NOMO-1 treated with dmso at 0.1 percent for 144 hours (cell line): Measurements from ENCODE around the gene DBN1.

Source experiments
- DNase-seq: peaks from one replicate; lab custom pipeline; 2025; ENCODE audit not compliant: unreplicated experiment; lab: John Stamatoyannopoulos, UW

DBN1 gene

GRCh38 chr5:177445052-177445916 lies 28.1 kb downstream of the DBN1 start:
- peak; percentile 11 for DNase-seq

- no peak for DNase-seq
These were observed 29.1 kb downstream of the DBN1 start for GRCh38 chr5:177444106-177445051.

GRCh38 chr5:177443144-177443983 lies 30.1 kb downstream of the DBN1 start:
- DNase-seq: no peak

GRCh38 chr5:177442066-177442826 lies 31.2 kb downstream of the DBN1 start:
- no peak for DNase-seq

DNA sequence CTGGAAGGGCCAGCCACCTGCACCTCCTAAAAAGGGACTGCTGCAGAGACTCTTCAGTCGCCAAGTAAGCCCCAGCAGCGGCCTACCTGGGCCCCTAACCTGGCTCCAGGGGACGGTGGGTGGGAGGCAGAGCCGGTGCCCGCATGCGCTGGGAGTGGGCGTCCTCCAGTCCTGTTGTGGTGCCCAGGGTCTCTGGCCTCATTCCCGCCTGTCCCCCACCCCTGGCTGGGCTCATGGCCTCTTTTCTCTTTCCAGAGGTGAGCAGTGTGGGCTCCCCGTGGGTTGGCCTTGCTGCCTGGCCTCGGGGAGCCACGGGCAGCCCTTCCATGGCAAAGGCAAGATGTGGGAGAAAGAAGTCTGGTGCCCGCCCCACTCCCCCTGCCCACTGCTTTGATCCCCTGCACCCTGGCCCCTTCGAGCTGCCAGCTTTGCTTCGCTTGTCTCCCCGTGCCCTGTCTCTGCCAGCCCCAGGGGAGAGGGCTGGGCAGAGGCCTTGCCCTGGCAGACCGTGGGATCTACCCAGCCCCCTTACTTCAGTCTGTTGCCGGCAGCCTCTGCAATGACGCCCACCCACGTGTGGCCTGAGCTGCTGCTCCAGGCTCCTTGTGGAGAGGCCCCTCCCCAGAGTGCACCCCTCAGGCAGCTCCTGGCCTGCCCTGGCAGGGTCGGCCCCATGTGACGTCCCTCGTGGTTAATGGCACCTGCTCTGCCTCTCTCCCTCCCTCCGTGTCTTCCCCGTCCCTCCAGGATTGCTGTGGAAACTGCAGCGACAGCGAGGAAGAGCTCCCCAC lies 32.2 kb downstream of the DBN1 start:
- DNase-seq: no peak

GRCh38 chr5:177440211-177440989 lies 33.0 kb downstream of the DBN1 start:
- no peak for DNase-seq

- DNase-seq: no peak
These were observed 33.8 kb downstream of the DBN1 start for GRCh38 chr5:177439518-177440053.

GRCh38 chr5:177438468-177438867 lies 35.0 kb downstream of the DBN1 start:
- no peak for DNase-seq

GRCh38 chr5:177437623-177438022 lies 35.8 kb downstream of the DBN1 start:
- no peak for DNase-seq

DNA sequence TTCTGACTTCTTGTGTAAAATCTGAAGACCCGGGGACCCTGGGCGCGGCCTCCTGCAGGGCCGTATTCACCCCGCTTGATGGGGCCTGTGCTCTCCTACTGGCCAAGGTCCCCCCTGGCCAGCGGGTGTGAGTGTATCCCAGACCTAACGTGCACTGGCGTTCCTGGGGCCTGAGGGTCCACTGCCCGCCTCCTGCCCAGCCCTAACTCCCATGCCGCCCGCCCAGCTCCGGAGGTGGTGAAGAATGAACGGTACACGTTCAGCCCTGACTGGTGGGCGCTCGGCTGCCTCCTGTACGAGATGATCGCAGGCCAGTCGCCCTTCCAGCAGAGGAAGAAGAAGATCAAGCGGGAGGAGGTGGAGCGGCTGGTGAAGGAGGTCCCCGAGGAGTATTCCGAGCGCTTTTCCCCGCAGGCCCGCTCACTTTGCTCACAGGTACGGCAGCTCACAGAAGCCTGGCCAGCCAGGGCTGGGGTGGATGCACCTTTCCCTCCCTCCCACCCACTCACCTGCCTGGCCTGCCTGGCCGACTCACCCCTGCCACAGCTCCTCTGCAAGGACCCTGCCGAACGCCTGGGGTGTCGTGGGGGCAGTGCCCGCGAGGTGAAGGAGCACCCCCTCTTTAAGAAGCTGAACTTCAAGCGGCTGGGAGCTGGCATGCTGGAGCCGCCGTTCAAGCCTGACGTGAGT lies 37.4 kb downstream of the DBN1 start:
- no peak for DNase-seq

DNA sequence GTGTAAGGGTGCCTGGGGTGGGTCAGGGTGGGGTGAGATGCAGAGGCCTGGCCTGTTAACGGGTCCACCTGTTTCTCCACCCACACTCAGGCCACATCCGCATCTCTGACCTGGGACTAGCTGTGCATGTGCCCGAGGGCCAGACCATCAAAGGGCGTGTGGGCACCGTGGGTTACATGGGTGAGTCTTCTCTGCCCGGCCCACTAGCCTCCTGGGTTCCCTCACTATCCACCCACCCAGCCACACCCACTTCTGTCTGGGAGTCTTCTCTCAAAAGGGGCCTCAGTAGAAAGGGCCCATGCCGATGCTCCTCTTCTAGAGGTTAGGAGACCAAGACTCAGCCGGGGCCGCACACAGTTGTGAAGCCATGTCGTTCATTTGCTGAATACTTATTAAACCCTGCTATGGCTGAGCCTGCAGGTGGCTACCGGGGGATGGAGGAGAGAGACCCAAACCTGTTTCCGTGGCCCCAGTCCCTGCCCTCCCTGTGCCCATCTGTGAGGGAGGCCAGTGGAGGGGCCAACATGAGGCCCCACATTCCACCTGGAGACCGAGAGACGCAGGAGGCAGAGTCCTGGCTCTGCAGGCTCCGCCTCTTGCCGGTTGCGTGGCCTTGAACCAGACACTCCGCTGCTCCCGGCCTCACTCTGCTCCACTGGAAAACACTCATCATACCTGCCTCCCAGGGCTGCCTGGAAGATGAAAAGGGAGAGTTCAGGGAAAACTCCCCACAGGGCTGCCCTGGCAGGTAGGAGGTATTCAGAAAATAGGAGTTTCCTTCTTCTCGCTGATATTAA lies 38.3 kb downstream of the DBN1 start:
- no peak for DNase-seq

DNA sequence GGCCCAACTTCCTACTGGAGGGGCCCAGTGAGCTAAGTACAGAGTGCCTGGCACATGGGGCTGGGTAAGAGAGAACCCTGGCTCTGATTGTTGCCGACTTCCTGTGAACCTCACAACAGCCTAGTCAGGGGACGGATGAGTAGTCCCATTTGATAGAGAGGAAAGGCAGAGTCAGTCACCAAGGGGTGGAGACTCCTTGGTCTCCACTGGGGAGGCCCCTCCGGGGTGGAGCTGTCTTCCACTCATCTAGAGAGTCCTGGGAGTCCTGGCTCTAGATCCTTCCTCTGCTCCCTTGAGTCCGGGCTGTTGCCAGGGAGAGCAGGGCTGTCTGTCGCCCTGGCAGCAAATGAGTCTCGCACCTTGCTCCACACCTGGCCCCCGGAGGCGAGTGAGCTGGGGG lies 39.0 kb downstream of the DBN1 start:
- no peak for DNase-seq

GRCh38 chr5:177433658-177434217 lies 39.7 kb downstream of the DBN1 start:
- no peak for DNase-seq

DNA sequence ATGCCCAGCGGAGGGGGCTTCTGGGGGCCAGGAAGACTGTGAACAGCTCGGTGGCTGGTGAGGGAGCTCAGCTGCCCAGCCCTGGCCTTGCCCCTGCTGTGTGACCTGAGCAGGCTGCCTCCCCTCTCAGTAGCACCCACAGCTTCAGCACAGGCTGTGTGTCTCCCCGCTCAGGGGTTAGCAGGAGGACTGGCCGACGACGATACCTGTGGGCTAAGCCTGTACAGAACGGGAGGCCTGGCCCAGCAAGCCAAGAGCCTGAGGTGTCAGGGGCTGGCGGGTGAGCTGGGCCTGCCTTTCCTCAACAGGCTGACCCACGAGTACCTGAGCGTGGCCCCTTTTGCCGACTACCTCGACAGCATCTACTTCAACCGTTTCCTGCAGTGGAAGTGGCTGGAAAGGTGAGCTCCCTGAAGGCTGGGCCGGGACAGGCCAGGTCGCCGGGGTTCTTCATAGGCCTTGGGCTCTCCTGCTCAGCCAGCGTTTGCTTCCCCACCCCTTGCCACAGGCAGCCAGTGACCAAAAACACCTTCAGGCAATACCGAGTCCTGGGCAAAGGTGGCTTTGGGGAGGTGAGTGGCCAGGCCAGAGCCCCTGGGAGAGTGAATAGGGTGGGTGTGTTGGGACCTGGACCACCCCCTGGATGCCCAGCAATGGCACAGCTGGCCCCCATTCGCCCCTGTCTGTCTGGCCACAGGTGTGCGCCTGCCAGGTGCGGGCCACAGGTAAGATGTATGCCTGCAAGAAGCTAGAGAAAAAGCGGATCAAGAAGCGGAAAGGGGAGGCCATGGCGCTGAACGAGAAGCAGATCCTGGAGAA lies 40.4 kb downstream of the DBN1 start:
- DNase-seq: no peak

DNA sequence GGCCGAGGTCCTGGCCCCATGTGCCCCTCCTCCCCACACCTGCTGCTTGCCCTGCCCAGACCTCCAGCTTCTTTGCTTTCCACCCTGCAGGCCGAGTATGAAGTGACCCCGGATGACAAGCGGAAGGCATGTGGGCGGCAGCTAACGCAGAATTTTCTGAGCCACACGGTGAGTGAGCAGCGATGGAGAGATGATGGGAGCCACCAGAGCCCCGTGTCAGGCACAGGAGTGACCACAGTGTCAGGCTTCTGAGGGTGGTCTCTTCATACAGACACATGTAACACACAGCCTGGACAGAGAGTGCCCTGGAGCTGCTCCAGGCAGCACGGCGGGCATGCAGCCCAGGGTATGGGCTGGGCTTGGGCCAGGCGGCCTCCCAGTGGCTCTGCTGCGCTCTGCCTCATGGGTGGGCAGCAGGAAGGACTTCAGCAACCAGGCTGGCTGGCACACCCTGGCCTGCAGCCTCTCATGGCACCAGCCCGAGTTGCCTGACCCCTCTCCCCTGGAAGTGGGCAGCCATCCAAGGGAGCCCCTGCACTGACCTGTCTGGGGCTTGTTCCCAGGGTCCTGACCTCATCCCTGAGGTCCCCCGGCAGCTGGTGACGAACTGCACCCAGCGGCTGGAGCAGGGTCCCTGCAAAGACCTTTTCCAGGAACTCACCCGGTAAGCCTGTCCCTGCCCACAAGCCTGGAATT lies 41.1 kb downstream of the DBN1 start:
- no peak for DNase-seq
